Hematopoietic multipotent progenitor cell (in vitro differentiated cells): Measurements from ENCODE around the gene IL20. TPM values are rescaled to one million over a fixed set of nuclear protein-coding genes. Genes with fewer than 3 reads are reported as not detected.
"Not testable (repeated sequence)": the region's sequence is repeated elsewhere in the genome, so short reads cannot be mapped to it uniquely, and the experiment has no call there.

Experiments used
- DNase-seq, 3 donors: peaks; one replicate each; pipeline ENCODE4 v3.0.0-alpha.2; 2011 to 2015; ENCODE audit warnings: low read depth in 2 of 3, low spot score in 2 of 3
- total RNA-seq: library from RNA; depleted of rRNA; stranded (reverse); fragments of >200 nt; gene quantifications from one replicate; pipeline ENCODE4 v1.2.3, GENCODE V29; 2012

The IL20 gene
- total RNA-seq, 1 donor: not detected

DNA sequence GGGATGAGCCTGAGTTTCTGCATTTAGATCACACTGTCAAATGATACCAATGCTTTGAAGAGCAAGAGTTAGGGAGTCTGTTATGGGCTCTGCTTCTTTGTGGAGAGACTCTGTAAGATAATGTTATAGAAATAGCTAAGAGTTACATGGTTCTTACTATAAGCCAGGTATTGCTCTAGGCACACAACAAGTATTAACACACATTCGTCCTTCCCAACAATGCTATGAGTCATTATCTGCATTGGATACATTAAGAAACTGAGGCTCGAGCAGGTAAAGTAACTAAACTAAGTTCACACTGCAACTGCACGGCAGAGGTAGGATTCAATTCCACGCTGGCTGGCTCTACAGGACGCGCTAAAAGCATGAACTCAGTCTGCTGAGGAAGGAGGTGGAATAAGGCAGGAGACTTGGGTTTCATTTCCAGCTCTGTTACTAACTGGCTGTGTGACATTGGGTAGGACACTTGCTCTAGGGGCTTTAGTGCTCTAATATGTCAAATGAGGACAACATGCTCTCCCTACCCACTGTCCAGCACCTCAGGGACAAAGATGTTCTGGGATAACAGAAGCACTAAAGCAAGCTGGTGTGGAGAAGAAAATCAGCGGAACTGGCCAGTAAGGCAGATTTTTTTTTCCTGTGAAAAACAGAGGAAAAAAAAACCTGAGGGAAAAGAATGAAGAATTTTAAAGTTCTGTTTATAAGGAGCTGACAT lies 23.7 kb upstream of the IL20 start:
- DNase-seq: no peak

DNA sequence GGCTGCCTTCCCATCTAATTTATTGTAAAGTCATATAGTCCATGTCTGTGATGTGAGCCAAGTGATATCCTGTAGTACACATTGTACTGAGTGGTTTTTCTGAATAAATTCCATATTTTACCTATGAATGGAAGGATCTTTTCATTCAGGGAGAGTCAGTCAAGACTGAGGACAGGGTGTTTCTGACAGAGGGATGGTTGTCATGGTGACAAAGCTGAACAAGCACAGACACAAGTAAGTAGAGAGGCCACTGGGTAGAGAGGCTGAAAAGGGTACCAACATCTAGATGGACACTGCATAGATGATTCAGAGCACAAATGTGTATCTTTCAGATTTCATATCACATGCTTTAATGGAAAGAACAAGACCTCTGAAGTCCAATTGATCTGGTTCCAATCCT lies 22.6 kb upstream of the IL20 start:
- DNase-seq: no peak

DNA sequence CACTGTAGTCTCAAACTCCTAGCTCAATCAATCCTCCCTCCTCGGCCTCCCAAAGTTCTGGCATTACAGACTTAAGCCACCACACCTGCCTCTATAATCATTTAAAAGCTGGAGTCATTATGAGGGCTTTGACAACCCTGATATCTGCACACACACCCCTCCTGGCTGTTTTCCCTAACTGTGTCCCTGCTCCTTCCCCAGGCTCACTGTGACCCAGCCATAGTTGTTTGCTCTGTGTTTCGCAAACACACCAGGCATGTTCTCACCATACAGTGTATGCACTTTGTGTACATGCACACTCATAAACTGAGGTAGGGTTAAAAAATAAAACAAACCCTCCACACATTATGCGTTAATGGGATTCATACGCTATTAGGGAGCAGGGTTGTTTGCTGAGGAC lies 21.8 kb upstream of the IL20 start:
- no peak for DNase-seq

DNA sequence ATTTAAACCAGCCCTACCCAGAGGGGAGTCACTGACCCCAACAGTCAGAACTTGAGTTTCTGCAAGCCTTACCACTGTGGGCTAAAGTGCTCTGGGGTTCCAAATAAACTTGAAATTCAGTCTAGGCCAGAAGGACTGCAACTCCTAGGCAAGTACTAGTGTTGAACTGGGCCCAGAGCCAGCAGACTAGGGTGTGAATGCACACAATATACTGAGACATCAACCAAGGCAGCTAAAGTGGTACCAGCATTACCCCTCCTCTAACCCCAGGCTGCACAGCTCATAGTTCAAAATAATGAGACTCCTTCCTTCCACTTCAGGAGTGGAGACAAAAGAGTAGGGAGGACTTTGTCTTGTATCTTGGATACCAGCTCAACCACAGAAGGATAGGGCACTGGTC lies 18.9 kb upstream of the IL20 start:
- no peak for DNase-seq

DNA sequence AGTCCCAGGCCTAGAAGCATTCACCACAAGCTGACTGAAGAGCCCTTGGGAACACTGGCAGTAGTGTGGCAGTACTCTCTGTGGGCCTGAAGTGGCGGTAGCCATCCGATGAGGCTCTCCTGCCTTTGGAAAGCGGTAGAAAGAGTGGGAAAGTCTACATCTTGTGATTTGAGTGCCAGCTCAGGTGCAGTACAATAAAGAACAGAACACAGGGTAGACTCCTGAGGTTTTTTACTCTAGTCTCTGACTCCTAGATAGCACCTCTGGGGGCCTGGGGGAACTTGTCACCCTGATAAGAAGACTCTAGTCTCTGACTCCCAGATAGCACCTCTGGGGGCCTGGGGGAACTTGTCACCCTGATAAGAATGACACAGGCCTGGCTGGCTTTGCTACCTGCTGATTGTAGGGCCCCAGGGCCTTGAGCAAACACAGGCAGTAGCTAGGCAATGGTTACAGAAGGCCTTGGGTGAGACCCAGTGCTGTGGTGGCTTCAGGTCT lies 18.0 kb upstream of the IL20 start:
- no peak for DNase-seq

DNA sequence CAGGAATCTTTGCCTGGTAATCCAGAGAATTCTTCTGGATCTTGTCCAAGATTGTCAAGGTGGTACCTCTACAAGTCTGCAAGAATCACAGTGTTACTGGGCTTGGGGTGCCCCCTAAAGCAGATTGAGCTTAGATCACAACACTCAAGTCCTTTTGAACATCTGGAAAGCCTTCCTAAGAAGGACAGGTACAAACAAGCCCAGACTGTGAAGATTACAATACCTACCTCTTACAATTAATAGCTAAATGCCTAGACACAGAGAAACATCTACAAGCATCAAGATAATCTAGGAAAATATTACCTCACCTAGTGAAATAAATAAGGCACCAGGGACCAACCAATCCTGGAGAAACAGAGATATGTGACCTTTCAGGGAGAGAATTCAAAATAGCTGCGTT lies 17.5 kb upstream of the IL20 start:
- DNase-seq: no peak

DNA sequence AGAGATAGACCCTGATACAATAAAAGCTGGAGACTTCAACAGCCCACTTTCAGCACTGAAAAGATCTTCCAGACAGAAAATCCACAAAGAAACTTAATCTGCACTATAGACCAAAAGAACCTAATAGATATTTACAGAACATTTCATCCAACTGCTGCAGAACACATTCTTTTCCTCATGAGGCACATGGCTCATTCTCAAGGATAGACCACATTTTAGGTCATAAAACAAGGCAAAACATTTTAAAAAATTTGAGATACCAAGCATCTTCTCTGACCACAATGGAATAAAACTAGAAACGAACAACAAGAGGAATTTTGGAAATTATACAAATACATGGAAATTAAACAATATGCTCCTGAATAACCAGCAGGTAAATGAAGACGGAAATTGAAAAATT lies 15.0 kb upstream of the IL20 start:
- no peak for DNase-seq

DNA sequence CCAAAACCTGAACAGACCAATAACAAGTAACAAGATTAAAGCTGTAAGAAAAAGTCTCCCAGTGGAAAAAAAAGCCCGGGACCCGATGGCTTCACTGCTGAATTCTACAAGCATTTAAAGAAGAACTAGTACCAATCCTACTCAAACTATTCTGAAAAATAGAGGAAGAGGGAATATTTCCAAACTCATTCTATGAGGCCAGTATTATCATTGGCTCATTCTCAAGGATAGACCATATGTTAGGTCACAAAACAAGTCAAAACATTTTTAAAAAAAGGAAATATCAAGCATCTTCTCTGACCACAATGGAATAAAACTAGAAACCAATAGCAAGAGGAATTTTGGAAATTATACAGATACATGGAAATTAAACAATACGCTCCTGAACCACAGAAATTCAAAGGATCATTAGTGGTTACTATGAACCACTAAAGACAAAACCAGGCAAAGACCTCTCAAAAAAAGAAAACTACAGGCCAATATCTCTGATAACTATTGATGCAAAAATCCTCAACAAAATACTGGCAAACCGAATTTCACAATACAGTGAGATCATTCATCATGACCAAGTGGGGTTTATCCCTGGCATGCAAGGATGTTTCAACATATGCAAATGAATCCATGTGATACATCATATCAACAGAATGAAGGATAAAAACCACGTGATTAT lies 13.9 kb upstream of the IL20 start:
- no peak for DNase-seq

DNA sequence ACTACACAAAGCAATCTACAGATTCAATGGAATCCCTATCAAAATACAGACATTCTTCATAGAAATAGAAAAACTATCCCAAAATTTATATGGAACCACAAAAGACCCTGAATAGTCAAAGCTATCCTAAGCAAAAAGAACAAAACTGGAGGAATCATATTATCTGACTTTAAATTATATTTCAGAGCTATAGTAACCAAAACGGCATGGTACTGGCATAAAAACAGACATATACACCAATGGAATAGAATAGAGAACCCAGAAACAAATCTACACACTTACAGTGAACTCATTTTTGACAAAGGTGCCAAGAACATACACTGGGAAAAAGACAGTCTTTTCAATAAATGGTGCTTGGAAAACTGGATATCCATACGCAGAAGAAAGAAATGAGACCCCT lies 12.8 kb upstream of the IL20 start:
- not testable (repeated sequence) for DNase-seq

DNA sequence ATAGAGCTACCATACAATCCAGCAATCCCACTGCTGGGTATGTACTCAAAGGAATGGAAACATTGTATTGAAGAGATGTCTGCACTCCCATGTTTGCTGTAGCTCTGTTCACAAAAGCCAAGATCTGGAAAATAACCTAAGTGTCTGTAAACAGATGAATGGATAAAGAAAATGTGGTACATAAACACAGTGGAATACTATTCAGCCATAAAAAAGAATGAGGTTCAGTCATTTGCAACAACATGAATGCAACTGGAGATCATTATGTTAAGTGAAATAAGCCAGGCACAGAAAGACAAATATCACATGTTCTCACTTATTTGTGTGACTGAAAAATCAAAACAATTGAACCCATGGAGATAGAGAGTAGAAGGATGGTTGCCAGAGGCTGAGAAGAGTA lies 11.7 kb upstream of the IL20 start:
- DNase-seq: not testable (repeated sequence)

DNA sequence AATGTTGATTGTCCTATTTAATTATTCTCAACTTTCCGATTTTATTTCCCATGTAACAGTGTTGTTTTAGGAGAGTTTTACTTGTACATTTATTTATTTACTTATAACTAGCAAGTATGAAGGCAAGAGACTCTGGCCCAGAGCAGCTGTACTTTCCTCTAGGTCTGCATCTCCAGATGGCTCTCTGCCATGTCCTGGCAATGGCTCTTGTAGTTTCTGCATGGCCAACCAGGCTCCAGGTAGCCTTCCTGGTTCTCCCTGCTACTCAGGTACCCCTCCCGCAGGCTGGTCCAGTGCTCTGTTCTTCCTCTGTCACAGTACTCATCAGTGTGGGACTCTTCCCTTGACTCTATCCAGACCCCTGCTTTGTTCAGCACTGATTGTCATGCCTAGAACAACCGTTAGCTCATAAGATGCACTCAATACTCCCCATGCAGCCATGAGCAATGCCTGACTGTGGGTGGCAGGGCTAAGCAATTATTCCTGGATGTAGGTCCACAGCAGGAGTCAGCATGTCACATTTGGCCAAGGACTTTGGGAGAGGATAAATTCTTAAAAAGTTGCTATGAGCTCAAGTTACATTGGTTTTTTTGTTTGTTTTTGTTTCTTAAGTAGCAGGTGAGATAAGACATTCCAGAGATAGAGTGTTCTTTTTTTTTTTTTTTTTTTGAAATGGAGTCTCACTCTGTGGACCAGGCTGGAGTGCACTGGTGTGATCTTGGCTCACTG lies 10.9 kb upstream of the IL20 start:
- DNase-seq: no peak

DNA sequence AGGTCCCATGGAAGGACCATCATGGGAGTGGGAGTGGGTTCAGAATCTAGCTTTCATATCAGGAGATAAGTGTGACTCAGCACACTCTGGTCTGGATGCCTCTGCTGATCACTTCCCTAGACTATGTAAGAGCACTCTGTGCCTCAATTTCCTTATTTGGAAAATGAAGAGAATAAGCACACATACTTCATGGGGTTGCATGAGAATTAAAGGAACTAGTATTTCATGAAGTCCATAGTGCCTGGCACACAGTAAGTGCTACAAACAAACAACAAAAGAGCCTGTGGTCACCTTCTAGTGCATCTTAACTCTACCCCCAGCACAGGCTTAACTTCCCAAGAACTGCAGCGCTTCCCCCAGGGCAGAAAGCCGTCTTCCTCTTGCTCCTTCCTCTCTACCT lies 9.6 kb upstream of the IL20 start:
- DNase-seq: no peak

DNA sequence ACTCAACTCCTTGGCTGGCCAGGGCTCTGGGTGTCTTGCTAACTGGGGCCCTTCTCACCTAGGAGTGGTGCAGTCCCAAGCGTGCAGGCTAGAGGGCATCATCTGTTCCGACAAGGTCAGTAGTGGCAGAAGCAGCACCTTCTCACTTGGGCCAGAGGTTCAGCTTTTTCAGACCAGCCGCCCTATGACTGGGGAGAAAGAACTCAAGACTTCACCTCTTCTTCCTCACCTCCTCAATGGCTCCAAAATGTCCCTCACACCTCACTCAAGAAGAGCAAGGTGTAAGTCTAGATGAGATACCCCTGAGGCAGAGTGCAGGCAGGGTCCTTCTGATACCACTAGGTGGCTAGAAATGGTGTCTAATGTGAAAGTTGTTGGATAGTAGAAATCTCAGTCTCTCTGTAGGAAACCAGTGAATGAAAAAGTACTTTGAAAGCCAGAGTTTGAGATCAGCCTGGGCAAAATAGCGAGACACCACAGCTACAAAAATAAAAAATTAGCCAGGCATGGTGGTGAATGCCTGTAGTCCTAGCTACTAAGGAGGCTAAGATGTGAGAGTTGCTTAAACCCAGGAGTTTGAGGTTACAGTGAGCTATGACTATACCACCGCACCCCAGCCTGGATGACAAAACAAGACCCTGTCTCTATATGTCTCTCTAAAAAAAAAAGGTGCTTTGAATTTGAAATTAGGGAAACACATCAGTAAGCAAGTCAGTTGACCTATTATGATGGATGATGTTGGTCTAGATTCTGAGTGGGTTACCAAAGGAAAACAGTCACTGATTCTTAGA lies 8.6 kb upstream of the IL20 start:
- DNase-seq: peak in 1 of 3 donors; percentile 22

DNA sequence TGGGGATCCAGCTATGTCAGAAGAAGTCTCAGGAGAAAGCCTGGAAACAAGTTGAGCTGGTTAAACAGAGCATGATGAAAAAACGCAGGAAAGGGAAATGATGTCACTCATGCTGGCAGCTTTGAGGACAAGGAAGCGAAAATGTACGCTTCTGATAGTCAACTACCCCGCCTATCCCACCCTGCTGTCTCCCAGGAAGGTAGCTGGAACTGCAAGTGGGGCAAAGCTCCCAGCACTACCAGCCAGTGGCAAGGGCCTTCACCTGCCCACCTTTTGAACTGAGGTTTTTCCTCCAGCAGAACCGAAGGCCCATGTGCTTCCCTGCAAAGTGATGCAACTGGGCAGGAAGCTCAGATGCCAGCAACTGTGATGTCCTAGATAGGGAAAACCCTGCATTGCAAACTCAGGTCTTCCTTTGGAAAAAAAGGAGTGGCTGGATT lies 6.3 kb upstream of the IL20 start:
- DNase-seq: no peak

DNA sequence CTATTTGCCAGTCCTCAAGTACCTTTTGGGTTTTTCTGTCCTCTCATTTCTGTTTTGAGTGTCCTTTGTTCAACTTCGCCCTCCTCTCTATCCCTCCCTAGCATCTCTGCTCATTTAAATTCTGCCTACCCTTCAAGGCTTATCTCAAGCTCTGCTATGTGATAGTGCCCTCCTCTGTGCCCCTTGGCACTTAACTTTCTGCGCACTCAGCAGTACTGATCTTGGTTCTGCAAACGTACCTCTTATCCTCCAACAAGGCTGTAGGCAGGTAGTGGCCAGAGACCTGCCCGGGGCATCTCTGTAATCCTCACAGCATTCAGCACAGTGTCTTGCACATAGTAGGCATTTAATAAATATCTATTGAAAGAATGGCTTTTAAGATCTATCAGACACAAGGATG lies 5.3 kb upstream of the IL20 start:
- no peak for DNase-seq

DNA sequence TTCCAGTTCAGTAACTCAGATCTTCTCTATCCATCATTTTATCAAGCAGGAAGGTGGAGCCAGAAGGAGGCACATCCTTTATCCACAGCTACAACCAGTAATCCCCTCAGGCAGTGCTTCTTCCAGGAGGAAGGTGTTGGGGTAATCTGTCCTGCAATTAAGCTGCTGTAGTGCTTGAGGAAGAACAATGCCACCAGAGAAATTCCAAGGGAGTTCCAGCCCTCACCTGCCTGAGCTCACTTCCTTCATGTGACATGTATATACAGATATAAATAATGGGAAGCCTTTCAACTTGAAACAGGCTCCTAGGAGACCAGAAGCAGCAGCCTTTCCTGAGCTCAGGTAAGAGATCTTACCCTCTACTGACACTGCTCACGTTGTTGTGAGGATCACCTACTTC lies 2.2 kb upstream of the IL20 start:
- no peak for DNase-seq

DNA sequence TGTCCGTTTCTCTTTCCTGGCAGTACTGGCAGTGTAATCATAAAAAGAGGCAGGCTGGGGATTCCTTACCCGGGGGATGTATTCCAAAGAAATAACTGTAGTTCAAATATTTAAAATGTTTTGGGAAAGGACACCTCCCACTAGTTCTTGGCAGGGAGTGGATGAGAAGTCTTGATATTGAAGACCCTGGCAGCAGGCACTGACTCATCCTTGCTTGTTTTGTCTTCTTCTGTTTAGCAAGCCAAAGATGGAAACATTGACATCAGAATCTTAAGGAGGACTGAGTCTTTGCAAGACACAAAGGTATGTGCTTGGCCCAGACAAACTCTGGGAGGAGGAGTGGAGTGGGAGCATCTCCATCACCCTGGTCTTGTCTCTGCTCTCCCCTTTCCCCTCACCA lies 639 bp downstream of the IL20 start:
- DNase-seq: no peak

DNA sequence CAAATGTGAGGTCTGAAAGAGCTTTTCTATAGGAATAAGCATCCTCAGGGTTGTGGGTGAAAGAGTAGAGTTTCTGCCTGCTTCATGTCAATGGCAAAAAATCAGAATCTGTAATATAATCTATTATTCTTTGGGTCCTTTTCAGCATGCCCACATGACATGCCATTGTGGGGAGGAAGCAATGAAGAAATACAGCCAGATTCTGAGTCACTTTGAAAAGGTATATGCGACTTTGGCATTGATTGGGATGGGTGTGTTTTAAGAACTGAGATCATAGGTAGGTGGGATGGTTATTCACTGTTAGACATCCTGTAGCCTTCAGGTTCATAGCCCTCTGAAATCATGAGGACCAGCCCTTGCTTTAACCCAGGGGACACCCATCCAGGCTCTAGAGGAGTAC lies 1.8 kb downstream of the IL20 start:
- no peak for DNase-seq

DNA sequence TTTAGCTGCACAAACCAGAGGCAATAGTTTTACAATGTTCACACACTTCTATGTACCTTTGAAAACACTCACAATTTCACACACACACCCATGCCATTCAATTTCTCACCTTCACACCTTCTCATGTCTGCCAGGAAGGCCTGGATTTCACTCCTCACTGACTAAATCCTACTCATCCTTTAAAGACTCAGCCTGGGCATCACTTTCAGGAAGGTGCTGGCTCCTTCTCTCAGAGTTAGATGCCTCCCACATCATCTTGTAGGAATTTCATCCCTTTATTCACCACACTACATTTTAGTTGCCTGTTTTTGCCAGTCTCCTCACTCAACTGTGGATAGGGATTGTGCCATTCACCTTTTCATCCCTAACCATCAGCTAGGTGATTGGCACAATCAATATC lies 2.3 kb downstream of the IL20 start:
- no peak for DNase-seq

DNA sequence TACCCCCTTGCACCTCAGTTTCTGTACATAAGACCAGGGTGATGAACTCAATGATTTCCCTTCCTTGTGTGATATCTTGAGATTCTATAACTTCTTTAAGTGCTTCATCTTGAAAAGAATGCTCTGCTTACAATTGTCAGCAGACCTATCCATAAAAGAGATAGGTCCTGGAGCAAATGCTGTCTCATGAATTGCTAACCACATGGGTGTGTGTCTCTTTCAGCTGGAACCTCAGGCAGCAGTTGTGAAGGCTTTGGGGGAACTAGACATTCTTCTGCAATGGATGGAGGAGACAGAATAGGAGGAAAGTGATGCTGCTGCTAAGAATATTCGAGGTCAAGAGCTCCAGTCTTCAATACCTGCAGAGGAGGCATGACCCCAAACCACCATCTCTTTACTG lies 2.8 kb downstream of the IL20 start:
- DNase-seq: no peak

DNA sequence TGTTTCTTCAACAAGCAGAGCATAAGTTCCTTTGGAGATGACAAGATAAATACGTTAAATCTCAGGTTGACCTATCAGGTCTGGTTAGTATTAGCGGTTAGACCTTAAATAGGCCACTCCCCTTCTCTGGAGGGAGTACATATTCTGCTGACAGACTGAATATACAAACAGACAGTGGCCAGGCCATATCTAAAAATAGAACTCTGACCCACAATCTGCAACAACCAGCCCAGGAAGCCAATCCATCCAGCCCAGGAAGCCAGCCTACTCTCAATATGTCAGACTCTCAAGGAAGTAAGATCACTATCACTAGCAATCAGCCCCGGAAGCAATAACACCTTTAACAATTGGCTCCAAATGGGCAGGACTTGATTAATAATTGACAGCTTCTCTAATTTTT lies 6.7 kb downstream of the IL20 start:
- DNase-seq: no peak
